Tibial nerve (tissue), 4 donors: ENCODE results near the gene KIF3A. TPM values are rescaled to one million over a fixed set of nuclear protein-coding genes. Genes with fewer than 3 reads are reported as not detected.

Experiments
- DNase-seq, 2 donors: peaks; one replicate each; pipeline ENCODE4 v3.0.0-alpha.2; 2019; ENCODE audit warnings: low spot score in 2 of 2
- H3K27ac ChIP-seq, 4 donors: fragments of 200-600 bp; sonication (generic) in 3 of 4; one replicate each; pipeline ENCODE4 v1.5.1; 2017 to 2019; ENCODE audit warnings: mild to moderate bottlenecking in 1 of 4
- H3K27me3 ChIP-seq, 2 donors: fragments of 200-600 bp; sonication (generic) in 1 of 2; one replicate each; pipeline versions ENCODE4 v1.5.1 to v1.6.0; 2017 to 2019
- H3K36me3 ChIP-seq, 3 donors: fragments of 200-600 bp; sonication (generic); one replicate each; pipeline ENCODE4 v1.5.1; 2018 to 2019
- H3K4me1 ChIP-seq, 4 donors: fragments of 200-600 bp; sonication (generic) in 3 of 4; one replicate each; pipeline ENCODE4 v1.5.1; 2017 to 2019
- H3K4me3 ChIP-seq, 4 donors: fragments of 200-600 bp; sonication (generic) in 3 of 4; one replicate each; pipeline ENCODE4 v1.5.1; 2017 to 2019; ENCODE audit warnings: mild to moderate bottlenecking in 1 of 4, moderate library complexity in 1 of 4
- H3K9me3 ChIP-seq, 4 donors: fragments of 200-600 bp; sonication (generic) in 3 of 4; one replicate each; pipeline ENCODE4 v1.5.1; 2017 to 2019
- EP300 ChIP-seq, 2 donors: sonication (generic); formaldehyde crosslinking; IDR thresholded peaks; one replicate each; pipeline ENCODE4 v1.6.1; 2017; ENCODE audit warnings: antibody characterized with exemption in 2 of 2, mild to moderate bottlenecking in 1 of 2
- POLR2A ChIP-seq, 2 donors: fragments of 450-650 bp; IDR thresholded peaks; one replicate each; pipeline ENCODE4 v1.6.1; 2017; ENCODE audit warnings: antibody characterized with exemption in 2 of 2, mild to moderate bottlenecking in 2 of 2, moderate library complexity in 2 of 2
- WGBS, 2 donors: methylation state at CpG; one replicate each; pipeline ENCODE4 v1.1.5; 2018; 5-methylcytosine and 5-hydroxymethylcytosine counted together
- total RNA-seq, 4 donors: library from RNA; depleted of rRNA; stranded (reverse); fragments of >200 nt; gene quantifications; one replicate each; pipeline ENCODE4 v1.1.0, GENCODE V29; 2016
- TF ChIP-seq, protein P1 (sequence below), 5 experiments: fragments of 200-600 bp in 3 of 5; fragments of 450-650 bp in 2 of 5; sonication (generic) in 3 of 5; IDR thresholded peaks; one replicate each; pipeline ENCODE4 v1.5.1; 2016 to 2019; ENCODE audit warnings: antibody characterized with exemption in 5 of 5, mild to moderate bottlenecking in 3 of 5, moderate library complexity in 2 of 5

The KIF3A gene
- total RNA-seq, 4 donors from 2014 or later, result 8.4 to 11.6 (median 10.7) TPM

DNA sequence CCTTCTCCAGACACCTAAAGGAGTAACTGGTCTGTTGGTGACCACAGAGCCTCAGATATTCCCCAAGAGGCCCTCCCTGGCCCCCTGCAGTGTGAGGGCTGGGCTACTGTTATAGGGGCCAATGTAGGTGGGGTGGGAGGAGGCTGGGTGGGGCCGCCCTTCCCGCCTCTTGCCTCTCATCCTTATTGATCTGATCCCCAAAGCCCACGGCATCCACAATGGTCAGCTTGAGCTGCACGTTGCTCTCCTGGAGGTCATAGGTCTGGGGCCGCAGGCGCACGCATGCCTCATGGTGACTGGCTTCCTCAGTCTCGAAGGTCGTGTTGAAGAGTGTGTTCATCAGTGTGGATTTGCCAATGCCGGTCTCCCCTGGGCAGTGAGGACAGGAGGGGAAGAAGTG, 26.7 kb upstream of the KIF3A start:
- H3K27ac ChIP-seq, result no peak overlapping the region
- TF ChIP-seq POLR2A (IDR thresholded peaks at IDR 0.05), result no peak
- TF ChIP-seq, protein P1, sequence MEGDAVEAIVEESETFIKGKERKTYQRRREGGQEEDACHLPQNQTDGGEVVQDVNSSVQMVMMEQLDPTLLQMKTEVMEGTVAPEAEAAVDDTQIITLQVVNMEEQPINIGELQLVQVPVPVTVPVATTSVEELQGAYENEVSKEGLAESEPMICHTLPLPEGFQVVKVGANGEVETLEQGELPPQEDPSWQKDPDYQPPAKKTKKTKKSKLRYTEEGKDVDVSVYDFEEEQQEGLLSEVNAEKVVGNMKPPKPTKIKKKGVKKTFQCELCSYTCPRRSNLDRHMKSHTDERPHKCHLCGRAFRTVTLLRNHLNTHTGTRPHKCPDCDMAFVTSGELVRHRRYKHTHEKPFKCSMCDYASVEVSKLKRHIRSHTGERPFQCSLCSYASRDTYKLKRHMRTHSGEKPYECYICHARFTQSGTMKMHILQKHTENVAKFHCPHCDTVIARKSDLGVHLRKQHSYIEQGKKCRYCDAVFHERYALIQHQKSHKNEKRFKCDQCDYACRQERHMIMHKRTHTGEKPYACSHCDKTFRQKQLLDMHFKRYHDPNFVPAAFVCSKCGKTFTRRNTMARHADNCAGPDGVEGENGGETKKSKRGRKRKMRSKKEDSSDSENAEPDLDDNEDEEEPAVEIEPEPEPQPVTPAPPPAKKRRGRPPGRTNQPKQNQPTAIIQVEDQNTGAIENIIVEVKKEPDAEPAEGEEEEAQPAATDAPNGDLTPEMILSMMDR (IDR thresholded peaks at IDR 0.05), result no peak
- H3K4me3 ChIP-seq, result no peak overlapping the region
- H3K4me1 ChIP-seq, result peaks cover 0 to 40% (median 6%) of the 10 kb centered on the region in 4 donors
- WGBS, 2 donors, result 93 to 96% methylated on average over 10 of the region's 10 CpGs
- H3K36me3 ChIP-seq, result peaks cover 0 to 62% (median 0%) of the 10 kb centered on the region in 3 donors
- H3K9me3 ChIP-seq, result no peaks in the 10 kb centered on the region
- H3K27me3 ChIP-seq, result no peaks in the 10 kb centered on the region
- DNase-seq, result no peak

DNA sequence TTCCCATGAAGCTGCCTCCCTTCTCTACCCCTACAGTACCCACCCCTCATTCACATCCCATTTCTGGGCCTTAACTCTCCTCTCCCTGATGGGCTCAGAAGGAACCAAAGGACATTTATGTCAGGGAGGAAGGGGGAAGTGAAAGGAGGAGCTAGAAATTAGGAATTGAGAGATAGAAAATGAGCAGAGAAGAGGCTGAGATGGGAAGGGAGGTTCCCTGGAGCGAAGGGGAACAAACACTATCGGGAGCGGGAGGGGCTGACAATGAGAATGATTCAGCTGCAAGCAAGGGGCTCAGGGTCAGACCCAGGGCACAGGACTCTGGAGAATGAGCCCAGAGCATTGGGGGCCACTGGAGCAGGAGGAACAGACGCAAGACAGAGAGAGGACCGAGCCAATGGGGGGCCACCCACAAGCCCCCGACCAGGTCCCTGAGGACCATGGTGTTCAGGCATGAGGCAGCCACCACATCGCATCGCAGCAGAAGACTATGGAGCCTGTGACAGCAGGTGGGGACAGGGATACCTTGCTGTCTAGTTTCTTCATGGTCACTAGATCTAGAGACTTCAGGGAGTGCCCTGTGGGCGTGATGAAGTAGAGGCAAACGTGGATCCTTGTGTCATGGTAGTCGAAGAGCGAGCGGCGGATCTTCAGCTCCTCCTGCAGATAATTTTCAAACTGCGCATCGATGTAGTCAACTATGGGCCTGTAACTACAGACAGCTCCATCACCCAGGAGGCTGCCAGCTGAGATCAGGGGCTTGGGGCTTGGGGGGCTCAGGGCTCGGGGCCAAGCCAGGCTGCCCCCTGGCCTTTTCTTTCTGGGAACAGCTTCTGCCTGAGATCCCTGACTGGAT, 26.1 kb upstream of the KIF3A start:
- no peaks in the 10 kb centered on the region for H3K9me3 ChIP-seq
- no peak overlapping the region for H3K4me3 ChIP-seq
- WGBS, 2 donors, result 89% methylated on average over 17 of the region's 17 CpGs
- H3K4me1 ChIP-seq, result peaks cover 0 to 34% (median 3%) of the 10 kb centered on the region in 4 donors
- H3K27ac ChIP-seq, result no peak overlapping the region
- H3K27me3 ChIP-seq, result no peaks in the 10 kb centered on the region
- DNase-seq, result no peak
- peaks cover 0 to 69% (median 0%) of the 10 kb centered on the region in 3 donors for H3K36me3 ChIP-seq
- TF ChIP-seq, protein P1 (IDR thresholded peaks at IDR 0.05), result no peak
- TF ChIP-seq POLR2A (IDR thresholded peaks at IDR 0.05) (no peak), EP300 (IDR thresholded peaks at IDR 0.05) (no peak)

DNA sequence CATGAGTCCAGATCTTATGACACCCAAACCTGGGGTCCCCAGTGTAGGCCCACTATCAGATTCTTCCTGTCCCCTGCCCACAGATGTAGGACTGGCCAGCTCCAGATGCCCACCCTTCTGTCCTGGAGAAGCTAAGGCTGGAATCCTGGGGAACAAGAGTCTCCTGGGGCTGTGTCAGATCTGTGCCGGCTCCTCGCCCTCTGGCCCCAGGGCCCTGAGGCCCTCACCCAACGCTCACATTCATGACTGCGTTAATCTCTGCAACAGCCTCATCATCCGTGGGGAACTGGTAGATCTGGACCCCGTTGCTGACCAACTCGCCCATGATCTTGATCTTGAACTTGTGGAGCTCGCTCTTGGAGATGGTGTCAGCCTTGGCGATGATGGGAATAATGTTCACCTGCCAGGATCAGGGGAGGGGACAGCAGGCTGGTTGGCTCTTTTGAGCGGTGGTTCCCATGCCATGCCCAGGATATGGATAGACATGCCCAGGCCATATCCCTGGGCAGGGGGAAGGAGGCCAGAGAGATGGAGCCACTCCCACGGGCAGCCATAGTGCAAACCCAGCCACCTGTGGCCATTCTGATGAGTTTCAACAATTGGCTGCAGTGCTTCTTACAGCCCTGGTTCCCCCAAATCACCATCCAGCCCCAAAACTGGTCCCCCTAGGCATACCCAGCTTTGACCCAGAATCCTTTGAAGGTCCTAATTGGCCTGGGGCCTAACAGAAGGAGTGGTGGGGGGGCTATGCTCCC, 25.1 kb upstream of the KIF3A start:
- Histone ChIP-seq H3K4me3 (no peak overlapping the region), H3K27ac (no peak overlapping the region), H3K36me3 (peaks cover 0 to 79% (median 0%) of the 10 kb centered on the region in 3 donors), H3K27me3 (no peaks in the 10 kb centered on the region), H3K4me1 (peaks cover 0 to 24% (median 0%) of the 10 kb centered on the region in 4 donors), H3K9me3 (no peaks in the 10 kb centered on the region)
- 95 to 96% methylated on average over 5 to 6 of the region's 11 CpGs for WGBS, 2 donors
- DNase-seq, result no peak
- TF ChIP-seq EP300 (IDR thresholded peaks at IDR 0.05) (no peak), POLR2A (IDR thresholded peaks at IDR 0.05) (no peak)
- TF ChIP-seq, protein P1 (IDR thresholded peaks at IDR 0.05), result no peak

DNA sequence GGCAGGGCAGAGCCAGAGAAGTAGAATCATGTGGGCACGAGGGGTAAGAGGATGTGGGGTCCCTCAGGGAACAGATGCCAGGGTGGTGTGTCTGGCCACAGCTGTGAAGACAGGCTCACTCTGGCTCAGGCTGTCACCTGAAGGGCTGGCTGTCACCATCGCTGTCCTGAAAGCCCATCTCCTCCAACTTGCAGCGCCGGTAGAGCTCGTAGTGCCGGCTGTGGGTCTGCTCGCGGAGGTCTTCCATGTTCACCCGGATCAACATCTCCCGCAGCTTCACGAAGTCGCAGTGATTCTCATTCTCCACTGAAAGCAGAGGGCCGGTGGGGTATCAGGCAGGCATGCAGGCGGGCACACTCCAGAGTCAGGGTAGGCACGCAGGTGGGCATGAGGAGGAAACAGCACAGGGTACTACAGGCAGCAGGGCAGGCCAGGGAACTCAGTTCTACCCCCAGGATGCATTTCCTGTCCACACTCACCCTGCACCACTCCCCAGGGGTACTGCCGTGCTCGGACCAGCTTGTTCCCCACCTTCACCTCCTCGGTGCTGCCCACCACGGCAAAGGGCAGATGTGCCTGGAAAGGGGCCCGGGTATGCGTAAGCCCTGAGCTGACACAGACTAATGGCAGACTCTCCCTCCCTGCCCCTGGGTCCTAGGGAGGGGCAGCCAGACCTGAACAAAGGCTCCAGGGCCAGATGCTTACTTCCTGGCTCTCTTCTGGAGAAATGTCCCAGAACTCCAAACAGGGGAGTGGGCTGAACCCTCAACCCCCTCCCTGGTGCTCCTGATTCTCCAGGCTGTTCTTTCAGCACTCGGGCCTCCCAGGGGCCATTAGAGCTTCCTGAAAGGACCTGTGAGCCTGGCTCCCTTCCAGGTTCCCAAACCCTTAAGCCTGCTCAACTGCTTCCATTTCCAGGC, 24.2 kb upstream of the KIF3A start:
- H3K4me1 ChIP-seq, result peaks cover 0 to 16% (median 0%) of the 10 kb centered on the region in 4 donors
- H3K27ac ChIP-seq, result no peak overlapping the region
- H3K9me3 ChIP-seq, result no peaks in the 10 kb centered on the region
- TF ChIP-seq POLR2A (IDR thresholded peaks at IDR 0.05) (no peak), EP300 (IDR thresholded peaks at IDR 0.05) (no peak)
- TF ChIP-seq, protein P1 (IDR thresholded peaks at IDR 0.05), result no peak
- H3K36me3 ChIP-seq, result peaks cover 0 to 86% (median 0%) of the 10 kb centered on the region in 3 donors
- no peak for DNase-seq
- no peak overlapping the region for H3K4me3 ChIP-seq
- H3K27me3 ChIP-seq, result no peaks in the 10 kb centered on the region
- 90 to 93% methylated on average over 16 to 22 of the region's 22 CpGs for WGBS, 2 donors
